ENCODE results near the gene MTA1. TPM values are rescaled to one million over a fixed set of nuclear protein-coding genes. Genes with fewer than 3 reads are reported as not detected.

The MTA1 gene
- 10 to 100 TPM; 34.3 to 75.0 (median 49.2) TPM for total RNA-seq

GRCh38 chr14:105419195-105420091, at the start of gene MTA1:
Gene MTA1, plus strand, starts transcription at chr14:105419827. Its CDS starts 209 bp downstream, at chr14:105420036.
- no peak for TF ChIP-seq CTCF (IDR thresholded peaks at IDR 0.05; ENCODE audit: low read depth)

GRCh38 chr14:105374389-105374788, 45.2 kb upstream of the MTA1 start:
- no peak for TF ChIP-seq CTCF (IDR thresholded peaks at IDR 0.05; ENCODE audit: low read depth)

- no peak for TF ChIP-seq CTCF (IDR thresholded peaks at IDR 0.05; ENCODE audit: low read depth)
Observed at GRCh38 chr14:105375635-105376057, 44.0 kb upstream of the MTA1 start.

- no peak for TF ChIP-seq CTCF (IDR thresholded peaks at IDR 0.05; ENCODE audit: low read depth)
Observed at GRCh38 chr14:105376521-105377440, 42.8 kb upstream of the MTA1 start.

GRCh38 chr14:105377555-105378182, 42.0 kb upstream of the MTA1 start:
- TF ChIP-seq CTCF (IDR thresholded peaks at IDR 0.05; ENCODE audit: low read depth), result no peak

- TF ChIP-seq CTCF (IDR thresholded peaks at IDR 0.05; ENCODE audit: low read depth), result no peak
Observed at GRCh38 chr14:105378199-105378598, 41.4 kb upstream of the MTA1 start.

Measured in subcutaneous adipose tissue (tissue), 4 donors.